Activated naive CD8-positive, alpha-beta T cell treated with anti-CD3 and anti-CD28 coated beads, Interleukin-2, amount 50 U/mL, for 24 hours (primary cell): ENCODE results near the gene BRD2.

Source experiments
- ATAC-seq: fragments of 150-1000 bp; cut with Tn5 transposase; one replicate; pipeline ENCODE4 v1.10.0; 2021
- DNase-seq: peaks from one replicate; pipeline ENCODE4 v3.0.0; 2021
- H3K27ac Mint-ChIP-seq: one replicate; pipeline ENCODE4 v1.8.0; 2021; ENCODE audit warnings: mild to moderate bottlenecking, mixed read lengths
- H3K27me3 Mint-ChIP-seq: one replicate; pipeline ENCODE4 v1.8.0; 2021; ENCODE audit warnings: mixed read lengths
- H3K36me3 Mint-ChIP-seq: one replicate; pipeline ENCODE4 v1.8.0; 2021; ENCODE audit warnings: low read depth, mixed read lengths
- H3K4me1 Mint-ChIP-seq: one replicate; pipeline ENCODE4 v1.8.0; 2021; ENCODE audit warnings: mixed read lengths
- H3K4me3 Mint-ChIP-seq: one replicate; pipeline ENCODE4 v1.8.0; 2021; ENCODE audit warnings: mild to moderate bottlenecking, moderate library complexity, mixed read lengths
- H3K9me3 Mint-ChIP-seq: one replicate; pipeline ENCODE4 v1.8.0; 2021; ENCODE audit warnings: mixed read lengths

The BRD2 gene

DNA sequence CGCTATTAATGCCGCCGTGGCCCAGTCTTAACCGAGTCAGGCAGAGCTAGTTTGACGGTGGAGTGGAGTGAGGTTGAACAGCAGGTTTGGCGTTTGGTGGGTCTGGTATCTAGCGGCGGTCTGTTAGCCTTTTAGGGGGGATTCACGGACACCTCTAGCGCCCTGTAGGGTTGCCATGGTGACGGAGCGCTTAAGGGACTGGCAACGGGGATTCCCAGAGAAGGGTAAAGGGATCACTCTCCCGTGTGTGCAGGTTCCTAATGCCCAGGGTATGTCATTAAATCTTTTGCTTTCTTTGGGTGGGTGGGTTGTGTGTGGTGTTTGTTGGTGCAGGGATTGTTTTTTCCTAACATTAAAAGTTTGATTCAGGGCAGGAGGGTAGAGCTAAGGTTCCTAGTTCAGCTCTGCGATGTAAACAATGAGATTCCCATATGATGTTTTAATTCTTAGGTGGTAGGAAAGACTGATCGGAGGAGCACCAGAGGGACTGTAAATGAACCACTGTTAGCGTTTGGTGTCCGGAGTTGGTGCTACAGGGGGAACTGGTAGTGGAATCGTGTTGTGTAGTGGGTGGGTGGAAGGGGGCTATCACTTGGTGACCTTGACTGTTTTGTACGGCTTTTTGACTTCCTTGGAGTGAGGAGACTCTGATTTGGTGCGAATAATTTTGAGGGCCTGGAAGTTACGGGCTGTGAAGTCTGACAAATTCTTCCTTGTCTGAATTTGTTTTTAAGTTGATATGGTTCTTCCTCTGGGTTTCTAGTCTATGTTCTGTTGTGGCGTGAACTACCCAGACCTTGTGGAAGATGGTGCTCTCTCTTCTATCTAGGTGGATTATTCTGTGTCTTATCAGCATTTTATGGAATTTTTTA lies 5.0 kb downstream of the BRD2 start:
- no peak for ATAC-seq
- no peaks in the 10 kb centered on the region for H3K27me3 Mint-ChIP-seq
- H3K4me1 Mint-ChIP-seq, result peaks cover 40% of the 10 kb centered on the region
- no peaks in the 10 kb centered on the region for H3K9me3 Mint-ChIP-seq
- DNase-seq, result peak; percentile 56
- peak overlapping the region; percentile 98 for H3K27ac Mint-ChIP-seq
- peaks cover 87% of the 10 kb centered on the region for H3K36me3 Mint-ChIP-seq
- peak overlapping the region; percentile 97 for H3K4me3 Mint-ChIP-seq

DNA sequence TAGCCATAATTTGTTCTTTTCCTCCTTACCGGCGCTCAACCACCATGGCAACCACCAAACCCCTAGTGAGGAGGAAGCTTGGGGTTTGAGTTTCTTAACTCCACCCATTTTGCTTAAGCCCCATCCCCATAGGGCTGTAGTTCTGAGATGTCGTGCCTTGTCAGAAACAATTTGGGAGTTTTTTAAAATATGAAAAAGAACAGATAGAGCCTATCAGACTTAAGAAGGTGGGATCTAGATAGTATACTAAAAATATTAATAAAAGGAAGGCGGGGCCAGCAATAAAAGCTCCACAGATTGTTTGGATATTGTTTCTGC lies 5.6 kb downstream of the BRD2 start:
- peaks cover 93% of the 10 kb centered on the region for H3K36me3 Mint-ChIP-seq
- no peaks in the 10 kb centered on the region for H3K27me3 Mint-ChIP-seq

DNA sequence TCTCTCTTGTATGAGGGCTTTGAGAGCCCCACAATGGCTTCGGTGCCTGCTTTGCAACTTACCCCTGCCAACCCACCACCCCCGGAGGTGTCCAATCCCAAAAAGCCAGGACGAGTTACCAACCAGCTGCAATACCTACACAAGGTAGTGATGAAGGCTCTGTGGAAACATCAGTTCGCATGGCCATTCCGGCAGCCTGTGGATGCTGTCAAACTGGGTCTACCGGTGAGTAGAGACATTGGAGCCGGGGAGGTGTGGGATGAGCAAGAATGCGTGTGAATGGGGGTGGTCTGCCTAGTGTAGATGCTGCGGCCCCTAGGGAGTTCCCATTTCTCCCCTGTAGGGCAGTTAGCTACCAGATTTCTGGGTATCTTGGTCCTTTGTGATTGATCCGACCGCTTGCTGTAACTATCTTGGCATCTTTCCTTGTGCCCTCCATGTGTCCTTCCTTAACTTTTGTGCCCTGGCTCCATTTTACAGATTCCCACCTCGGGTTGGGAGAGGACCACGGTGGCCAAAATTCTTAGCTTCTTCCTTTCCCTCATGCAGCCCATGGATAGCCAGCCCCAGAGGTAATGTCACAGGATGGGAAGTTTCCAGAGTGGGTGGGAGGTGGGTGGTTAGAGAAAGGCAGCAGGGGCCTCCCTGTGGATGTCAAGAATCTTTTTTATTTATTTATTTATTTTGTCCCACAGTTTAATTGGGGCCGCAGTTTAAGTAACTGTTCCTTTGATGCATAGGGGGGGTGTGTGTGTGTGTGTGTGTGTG lies 6.3 kb downstream of the BRD2 start:
- Mint-ChIP-seq H3K27me3 (no peaks in the 10 kb centered on the region), H3K9me3 (no peaks in the 10 kb centered on the region), H3K4me3 (peak overlapping the region; percentile 97), H3K36me3 (peaks cover 97% of the 10 kb centered on the region), H3K4me1 (peaks cover 47% of the 10 kb centered on the region), H3K27ac (peak overlapping the region; percentile 98)
- DNase-seq (no peak), ATAC-seq (no peak)

More for the DNA sequence above, 5.6 kb downstream of the BRD2 start:
- ATAC-seq (no peak), DNase-seq (no peak)
- H3K4me3 Mint-ChIP-seq, result peak overlapping the region; percentile 97
- H3K27ac Mint-ChIP-seq, result peak overlapping the region; percentile 98
- H3K4me1 Mint-ChIP-seq, result peaks cover 45% of the 10 kb centered on the region
- no peaks in the 10 kb centered on the region for H3K9me3 Mint-ChIP-seq

DNA sequence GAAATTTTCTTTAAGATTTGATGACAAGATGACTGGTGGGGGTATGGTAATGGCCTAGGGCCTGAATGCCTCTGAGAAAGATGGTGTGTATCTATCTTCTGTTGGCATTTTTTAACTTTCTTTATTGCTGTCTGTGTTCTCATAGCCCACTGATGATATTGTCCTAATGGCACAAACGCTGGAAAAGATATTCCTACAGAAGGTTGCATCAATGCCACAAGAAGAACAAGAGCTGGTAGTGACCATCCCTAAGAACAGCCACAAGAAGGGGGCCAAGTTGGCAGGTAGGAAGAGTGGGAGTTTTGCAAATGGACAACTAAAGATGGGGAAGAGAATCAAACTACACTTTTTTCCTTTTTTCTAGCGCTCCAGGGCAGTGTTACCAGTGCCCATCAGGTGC lies 7.5 kb downstream of the BRD2 start:
- Mint-ChIP-seq H3K36me3 (peaks cover 100% of the 10 kb centered on the region), H3K27ac (peak overlapping the region; percentile 98), H3K4me1 (peaks cover 55% of the 10 kb centered on the region), H3K9me3 (no peaks in the 10 kb centered on the region), H3K4me3 (peak overlapping the region; percentile 97), H3K27me3 (no peaks in the 10 kb centered on the region)
- ATAC-seq (no peak), DNase-seq (no peak)

DNA sequence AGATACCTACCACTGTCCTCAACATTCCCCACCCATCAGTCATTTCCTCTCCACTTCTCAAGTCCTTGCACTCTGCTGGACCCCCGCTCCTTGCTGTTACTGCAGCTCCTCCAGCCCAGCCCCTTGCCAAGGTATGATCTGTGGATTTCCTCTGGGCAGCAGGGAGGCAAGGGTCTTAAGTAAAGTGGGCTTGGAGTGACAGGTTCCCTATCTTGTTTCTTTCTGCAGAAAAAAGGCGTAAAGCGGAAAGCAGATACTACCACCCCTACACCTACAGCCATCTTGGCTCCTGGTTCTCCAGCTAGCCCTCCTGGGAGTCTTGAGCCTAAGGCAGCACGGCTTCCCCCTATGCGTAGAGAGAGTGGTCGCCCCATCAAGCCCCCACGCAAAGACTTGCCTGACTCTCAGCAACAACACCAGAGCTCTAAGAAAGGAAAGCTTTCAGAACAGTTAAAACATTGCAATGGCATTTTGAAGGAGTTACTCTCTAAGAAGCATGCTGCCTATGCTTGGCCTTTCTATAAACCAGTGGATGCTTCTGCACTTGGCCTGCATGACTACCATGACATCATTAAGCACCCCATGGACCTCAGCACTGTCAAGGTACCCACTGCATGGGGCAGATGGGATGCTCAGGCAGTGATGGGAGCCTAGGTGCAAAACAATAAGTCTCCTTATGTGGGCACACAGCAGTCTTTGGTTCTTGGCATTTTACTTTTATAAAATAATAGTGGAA lies 8.1 kb downstream of the BRD2 start:
- Mint-ChIP-seq H3K9me3 (no peaks in the 10 kb centered on the region), H3K4me3 (peak overlapping the region; percentile 97), H3K27ac (peak overlapping the region; percentile 98), H3K4me1 (peaks cover 55% of the 10 kb centered on the region), H3K27me3 (no peaks in the 10 kb centered on the region), H3K36me3 (peaks cover 99% of the 10 kb centered on the region)
- ATAC-seq, result no peak
- no peak for DNase-seq

DNA sequence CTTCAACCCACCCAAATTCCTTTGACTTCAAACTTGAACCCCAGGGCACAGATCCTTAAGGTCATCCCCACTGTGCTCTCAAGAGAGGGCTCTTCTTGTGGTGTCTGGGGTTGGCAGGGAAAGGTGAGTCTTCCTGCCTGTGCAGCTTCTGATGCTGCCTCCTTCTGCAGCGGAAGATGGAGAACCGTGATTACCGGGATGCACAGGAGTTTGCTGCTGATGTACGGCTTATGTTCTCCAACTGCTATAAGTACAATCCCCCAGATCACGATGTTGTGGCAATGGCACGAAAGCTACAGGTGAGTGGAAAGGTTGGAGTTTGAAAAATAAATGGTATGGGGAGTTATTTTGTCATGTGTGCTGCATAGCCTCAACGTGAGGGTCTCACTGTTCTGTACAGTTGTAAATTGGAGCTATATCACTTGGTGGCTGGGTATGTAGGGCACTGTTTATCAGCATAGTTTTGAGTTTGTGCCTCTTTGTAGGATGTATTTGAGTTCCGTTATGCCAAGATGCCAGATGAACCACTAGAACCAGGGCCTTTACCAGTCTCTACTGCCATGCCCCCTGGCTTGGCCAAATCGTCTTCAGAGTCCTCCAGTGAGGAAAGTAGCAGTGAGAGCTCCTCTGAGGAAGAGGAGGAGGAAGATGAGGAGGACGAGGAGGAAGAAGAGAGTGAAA lies 9.0 kb downstream of the BRD2 start:
- H3K9me3 Mint-ChIP-seq, result no peaks in the 10 kb centered on the region
- peak overlapping the region; percentile 53 for H3K4me3 Mint-ChIP-seq
- H3K4me1 Mint-ChIP-seq, result peaks cover 55% of the 10 kb centered on the region

DNA sequence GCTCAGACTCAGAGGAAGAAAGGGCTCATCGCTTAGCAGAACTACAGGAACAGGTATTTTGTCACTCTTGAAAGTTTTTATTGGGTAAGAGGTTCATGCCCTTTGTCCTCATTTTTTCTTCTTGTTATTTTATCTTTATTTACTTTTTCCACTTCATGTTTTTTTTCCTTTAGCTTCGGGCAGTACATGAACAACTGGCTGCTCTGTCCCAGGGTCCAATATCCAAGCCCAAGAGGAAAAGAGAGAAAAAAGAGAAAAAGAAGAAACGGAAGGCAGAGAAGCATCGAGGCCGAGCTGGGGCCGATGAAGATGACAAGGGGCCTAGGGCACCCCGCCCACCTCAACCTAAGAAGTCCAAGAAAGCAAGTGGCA lies 9.5 kb downstream of the BRD2 start:
- peak overlapping the region; percentile 76 for H3K27ac Mint-ChIP-seq
- H3K4me1 Mint-ChIP-seq, result peaks cover 55% of the 10 kb centered on the region
- H3K4me3 Mint-ChIP-seq, result peak overlapping the region; percentile 53

More for the DNA sequence above, 9.0 kb downstream of the BRD2 start:
- Mint-ChIP-seq H3K27me3 (no peaks in the 10 kb centered on the region), H3K27ac (peak overlapping the region; percentile 76), H3K36me3 (peaks cover 96% of the 10 kb centered on the region)
- DNase-seq, result no peak
- ATAC-seq, result no peak

DNA sequence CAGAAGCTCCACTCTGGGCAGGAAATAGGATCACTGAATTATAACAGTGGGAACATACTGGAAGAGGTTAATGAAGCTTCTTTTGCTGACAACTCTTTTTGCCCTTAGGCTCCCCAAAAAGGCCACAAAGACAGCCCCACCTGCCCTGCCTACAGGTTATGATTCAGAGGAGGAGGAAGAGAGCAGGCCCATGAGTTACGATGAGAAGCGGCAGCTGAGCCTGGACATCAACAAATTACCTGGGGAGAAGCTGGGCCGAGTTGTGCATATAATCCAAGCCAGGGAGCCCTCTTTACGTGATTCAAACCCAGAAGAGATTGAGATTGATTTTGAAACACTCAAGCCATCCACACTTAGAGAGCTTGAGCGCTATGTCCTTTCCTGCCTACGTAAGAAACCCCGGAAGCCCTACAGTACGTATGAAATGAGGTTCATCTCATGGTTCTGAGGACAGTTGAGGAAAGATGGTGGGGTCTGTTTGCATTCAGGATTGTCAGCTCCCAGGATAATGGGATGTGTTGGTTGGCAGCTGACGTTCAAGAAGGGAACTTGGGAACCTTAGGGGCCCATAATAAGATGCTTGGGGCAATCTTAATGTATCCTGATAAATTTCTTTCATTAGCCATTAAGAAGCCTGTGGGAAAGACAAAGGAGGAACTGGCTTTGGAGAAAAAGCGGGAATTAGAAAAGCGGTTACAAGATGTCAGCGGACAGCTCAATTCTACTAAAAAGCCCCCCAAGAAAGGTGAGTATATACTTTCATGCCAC lies 11.5 kb downstream of the BRD2 start:
- H3K9me3 Mint-ChIP-seq, result no peaks in the 10 kb centered on the region
- no peaks in the 10 kb centered on the region for H3K27me3 Mint-ChIP-seq
- ATAC-seq (no peak), DNase-seq (no peak)
- no peak overlapping the region for H3K4me3 Mint-ChIP-seq
- peaks cover 71% of the 10 kb centered on the region for H3K36me3 Mint-ChIP-seq
- peak overlapping the region; percentile 41 for H3K27ac Mint-ChIP-seq
- peaks cover 66% of the 10 kb centered on the region for H3K4me1 Mint-ChIP-seq

More for the DNA sequence above, 9.5 kb downstream of the BRD2 start:
- Mint-ChIP-seq H3K27me3 (no peaks in the 10 kb centered on the region), H3K36me3 (peaks cover 91% of the 10 kb centered on the region), H3K9me3 (no peaks in the 10 kb centered on the region)
- ATAC-seq, result no peak
- DNase-seq, result no peak

DNA sequence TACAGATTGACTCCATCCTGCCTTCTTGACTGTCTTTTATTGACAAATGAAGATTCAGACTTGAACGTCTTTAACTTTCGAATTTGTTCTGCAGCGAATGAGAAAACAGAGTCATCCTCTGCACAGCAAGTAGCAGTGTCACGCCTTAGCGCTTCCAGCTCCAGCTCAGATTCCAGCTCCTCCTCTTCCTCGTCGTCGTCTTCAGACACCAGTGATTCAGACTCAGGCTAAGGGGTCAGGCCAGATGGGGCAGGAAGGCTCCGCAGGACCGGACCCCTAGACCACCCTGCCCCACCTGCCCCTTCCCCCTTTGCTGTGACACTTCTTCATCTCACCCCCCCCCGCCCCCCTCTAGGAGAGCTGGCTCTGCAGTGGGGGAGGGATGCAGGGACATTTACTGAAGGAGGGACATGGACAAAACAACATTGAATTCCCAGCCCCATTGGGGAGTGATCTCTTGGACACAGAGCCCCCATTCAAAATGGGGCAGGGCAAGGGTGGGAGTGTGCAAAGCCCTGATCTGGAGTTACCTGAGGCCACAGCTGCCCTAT lies 12.2 kb downstream of the BRD2 start:
- Mint-ChIP-seq H3K4me3 (no peak overlapping the region), H3K4me1 (peaks cover 62% of the 10 kb centered on the region), H3K36me3 (peaks cover 64% of the 10 kb centered on the region), H3K27ac (peak overlapping the region; percentile 54), H3K27me3 (no peaks in the 10 kb centered on the region), H3K9me3 (no peaks in the 10 kb centered on the region)
- ATAC-seq, result no peak
- DNase-seq, result no peak

DNA sequence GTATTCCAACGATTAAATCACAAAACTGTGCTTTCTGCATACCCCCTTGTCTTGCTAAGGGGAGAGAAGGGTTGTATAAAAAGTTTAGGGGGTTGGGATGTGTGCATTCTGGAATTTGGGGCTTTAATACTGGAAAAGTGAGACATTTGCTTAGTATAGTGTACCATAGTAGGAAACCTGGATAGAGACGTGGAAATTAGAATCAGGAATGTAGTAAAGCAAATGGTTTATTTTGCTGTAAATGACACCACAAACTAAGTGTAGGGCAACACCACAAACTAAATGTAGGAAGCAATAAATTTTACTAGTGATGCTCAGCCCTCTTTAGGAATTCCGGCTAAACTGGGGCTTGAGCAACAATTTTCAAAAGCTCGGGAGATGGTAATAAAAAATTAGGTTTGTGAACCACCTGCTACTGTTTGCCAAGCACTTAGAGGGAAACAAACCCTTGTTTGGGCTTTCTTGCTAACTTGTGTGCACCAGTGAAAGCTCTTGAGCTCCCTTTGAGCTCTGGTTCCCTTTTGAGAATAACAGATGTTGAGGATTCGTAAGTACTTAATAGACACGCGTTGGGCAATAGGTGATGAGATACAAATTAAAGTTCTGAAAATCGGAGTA lies 13.8 kb downstream of the BRD2 start:
- no peak overlapping the region for H3K4me3 Mint-ChIP-seq
- peak overlapping the region; percentile 40 for H3K27ac Mint-ChIP-seq
- no peaks in the 10 kb centered on the region for H3K9me3 Mint-ChIP-seq
- DNase-seq (no peak), ATAC-seq (no peak)
- no peaks in the 10 kb centered on the region for H3K27me3 Mint-ChIP-seq
- H3K4me1 Mint-ChIP-seq, result peaks cover 46% of the 10 kb centered on the region
- H3K36me3 Mint-ChIP-seq, result peaks cover 48% of the 10 kb centered on the region

DNA sequence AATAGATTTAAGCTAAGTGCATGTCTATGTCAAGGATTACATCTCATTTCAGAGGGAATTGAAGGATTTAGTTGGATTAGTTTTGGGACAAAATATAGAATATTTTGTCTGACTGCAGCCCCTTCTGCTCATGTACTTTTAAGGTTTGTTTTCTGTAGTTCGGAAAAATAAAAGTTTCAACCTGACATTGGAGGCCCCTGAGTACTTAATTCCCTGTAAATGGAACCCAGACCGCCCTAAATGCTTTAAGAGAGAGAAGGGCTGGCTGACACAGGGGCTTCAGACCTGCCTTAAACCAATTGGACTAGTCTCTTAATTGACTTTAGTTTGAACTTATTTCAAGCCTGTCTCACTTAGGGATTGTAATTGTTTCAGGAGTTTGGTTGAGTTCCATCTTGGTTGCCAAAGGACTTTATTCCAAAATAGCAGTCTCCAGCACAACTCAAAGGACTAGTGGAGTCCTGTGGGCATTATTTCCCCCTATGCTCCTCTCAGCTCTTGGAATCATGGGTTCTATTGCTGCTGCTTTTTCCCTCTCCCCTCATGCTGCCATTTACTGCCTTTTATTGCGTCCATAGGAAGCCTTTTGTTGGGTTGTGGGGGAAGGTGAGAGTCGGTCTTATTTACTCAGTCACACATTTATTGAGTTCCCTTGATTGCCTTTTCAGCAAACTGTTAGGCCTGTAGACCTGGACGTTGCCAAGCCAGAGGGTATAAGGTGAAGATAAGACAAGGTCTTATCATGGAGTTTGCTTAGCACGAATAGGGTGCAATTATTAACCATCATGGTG lies 14.5 kb downstream of the BRD2 start:
- Mint-ChIP-seq H3K4me3 (no peak overlapping the region), H3K36me3 (peaks cover 41% of the 10 kb centered on the region), H3K27ac (peak overlapping the region; percentile 40), H3K4me1 (peaks cover 39% of the 10 kb centered on the region), H3K9me3 (no peaks in the 10 kb centered on the region), H3K27me3 (no peaks in the 10 kb centered on the region)
- DNase-seq (no peak), ATAC-seq (no peak)

DNA sequence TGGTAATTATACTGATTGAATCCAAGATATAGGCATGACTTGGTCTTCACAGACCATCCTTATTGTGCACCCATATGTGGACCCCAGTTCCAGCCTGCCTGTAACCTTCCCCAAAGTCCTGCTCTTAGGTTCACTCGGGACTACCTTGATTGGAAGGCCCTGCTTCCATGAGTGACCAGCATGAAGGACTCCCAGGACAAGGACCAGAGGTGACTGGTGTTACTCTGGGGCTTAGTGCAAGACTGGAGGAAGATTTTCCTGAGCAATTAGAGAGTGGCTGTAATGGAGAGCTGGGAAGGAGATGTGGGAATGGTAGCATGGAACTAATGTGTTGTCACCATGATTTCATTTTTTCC lies 15.1 kb downstream of the BRD2 start:
- Mint-ChIP-seq H3K4me3 (no peak overlapping the region), H3K27ac (peak overlapping the region; percentile 37), H3K27me3 (no peaks in the 10 kb centered on the region), H3K4me1 (peaks cover 37% of the 10 kb centered on the region), H3K9me3 (no peaks in the 10 kb centered on the region), H3K36me3 (peaks cover 35% of the 10 kb centered on the region)
- DNase-seq, result no peak
- ATAC-seq, result no peak
